Choroid plexus epithelial cell (primary cell): ENCODE data around the gene HTR3D.
"Not testable (repeated sequence)": the region's sequence is repeated elsewhere in the genome, so short reads cannot be mapped to it uniquely, and the experiment has no call there.

Experiments used
- DNase-seq: peaks from one replicate; pipeline ENCODE4 v3.0.0-alpha.2; 2010; ENCODE audit warnings: low read depth
- H3K4me3 ChIP-seq: 2 replicates; pipeline ENCODE4 v1.5.1; 2011; ENCODE audit warnings: low read depth, mild to moderate bottlenecking, control low read depth, low read length, moderate library complexity
- TF ChIP-seq, protein P1 (sequence below): conservative IDR thresholded peaks from 2 replicates; pipeline ENCODE4 v1.5.1; 2011; ENCODE audit warnings: low read depth, mild to moderate bottlenecking, control low read depth, inconsistent platforms, low read length, moderate library complexity

HTR3D gene

DNA sequence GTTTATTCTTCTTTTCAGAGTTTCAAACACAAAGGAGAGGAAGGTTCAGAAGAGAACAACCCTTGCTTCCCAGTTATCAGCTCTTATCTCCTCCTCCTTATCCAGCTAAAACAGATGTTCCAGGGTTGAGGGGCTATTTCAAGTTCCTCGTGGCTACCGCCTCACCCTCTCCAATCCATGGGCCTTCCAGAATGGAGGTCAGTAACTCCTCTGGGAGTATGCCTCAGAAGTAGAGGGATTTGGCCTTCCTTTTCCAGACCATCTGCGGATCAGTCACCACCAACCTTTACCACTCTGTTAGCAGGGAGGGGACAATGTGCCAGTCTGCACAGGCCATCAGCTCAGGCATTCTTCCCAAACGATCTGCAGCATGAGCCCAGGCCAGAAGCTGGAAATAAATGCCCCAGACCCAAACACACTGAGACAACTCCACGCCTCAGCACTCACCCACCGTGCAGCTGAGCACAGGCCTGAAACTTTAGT, 36.1 kb downstream of the HTR3D start:
- no peak for DNase-seq
- TF ChIP-seq, protein P1, sequence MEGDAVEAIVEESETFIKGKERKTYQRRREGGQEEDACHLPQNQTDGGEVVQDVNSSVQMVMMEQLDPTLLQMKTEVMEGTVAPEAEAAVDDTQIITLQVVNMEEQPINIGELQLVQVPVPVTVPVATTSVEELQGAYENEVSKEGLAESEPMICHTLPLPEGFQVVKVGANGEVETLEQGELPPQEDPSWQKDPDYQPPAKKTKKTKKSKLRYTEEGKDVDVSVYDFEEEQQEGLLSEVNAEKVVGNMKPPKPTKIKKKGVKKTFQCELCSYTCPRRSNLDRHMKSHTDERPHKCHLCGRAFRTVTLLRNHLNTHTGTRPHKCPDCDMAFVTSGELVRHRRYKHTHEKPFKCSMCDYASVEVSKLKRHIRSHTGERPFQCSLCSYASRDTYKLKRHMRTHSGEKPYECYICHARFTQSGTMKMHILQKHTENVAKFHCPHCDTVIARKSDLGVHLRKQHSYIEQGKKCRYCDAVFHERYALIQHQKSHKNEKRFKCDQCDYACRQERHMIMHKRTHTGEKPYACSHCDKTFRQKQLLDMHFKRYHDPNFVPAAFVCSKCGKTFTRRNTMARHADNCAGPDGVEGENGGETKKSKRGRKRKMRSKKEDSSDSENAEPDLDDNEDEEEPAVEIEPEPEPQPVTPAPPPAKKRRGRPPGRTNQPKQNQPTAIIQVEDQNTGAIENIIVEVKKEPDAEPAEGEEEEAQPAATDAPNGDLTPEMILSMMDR: no peak
- H3K4me3 ChIP-seq: no peak overlapping the region

DNA sequence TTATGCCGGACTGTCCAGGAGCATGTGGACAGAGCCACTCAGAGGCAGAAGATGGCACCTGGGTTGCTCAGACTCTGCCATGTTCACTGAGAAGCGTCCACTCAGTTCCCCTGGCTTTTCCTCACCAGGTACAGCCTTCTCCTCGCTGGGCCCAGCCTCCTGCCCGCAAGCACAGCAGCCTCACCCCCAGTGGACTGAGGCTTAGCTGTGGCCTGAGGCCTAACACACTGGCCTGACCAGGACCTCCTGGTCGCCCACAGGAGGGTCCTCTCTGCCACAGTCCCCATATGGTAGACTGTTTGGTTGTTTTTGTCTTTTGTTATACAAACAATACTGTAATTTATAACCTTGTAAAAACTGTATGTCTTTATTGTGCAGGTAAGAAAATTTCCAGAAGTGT, 36.8 kb downstream of the HTR3D start:
- no peak overlapping the region for H3K4me3 ChIP-seq
- DNase-seq: no peak
- TF ChIP-seq, protein P1: no peak

DNA sequence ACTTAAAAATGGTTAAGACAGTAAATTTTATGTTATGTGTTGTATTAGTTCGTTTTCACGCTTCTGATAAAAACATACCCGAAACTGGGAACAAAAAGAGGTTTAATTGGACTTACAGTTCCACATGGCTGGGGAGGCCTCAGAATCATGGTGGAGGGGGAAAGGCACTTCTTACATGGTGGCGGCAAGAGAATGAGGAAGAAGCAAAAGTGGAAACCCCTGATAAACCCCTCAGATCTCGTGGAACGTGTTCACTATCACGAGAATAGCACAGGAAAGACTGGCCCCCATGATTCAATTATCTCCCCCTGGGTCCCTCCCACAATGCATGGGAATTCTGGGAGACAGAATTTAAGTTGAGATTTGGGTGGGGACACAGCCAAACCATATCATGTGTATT, 39.6 kb downstream of the HTR3D start:
- DNase-seq, H3K4me3 ChIP-seq: not testable (repeated sequence)

- TF ChIP-seq, protein P1: no peak
- DNase-seq: no peak
- no peak overlapping the region for H3K4me3 ChIP-seq
Measured at GRCh38 chr3:184073621-184074020, 42.1 kb downstream of the HTR3D start.

GRCh38 chr3:184075901-184076300, 44.4 kb downstream of the HTR3D start:
- H3K4me3 ChIP-seq: no peak overlapping the region
- TF ChIP-seq, protein P1: no peak
- no peak for DNase-seq

DNA sequence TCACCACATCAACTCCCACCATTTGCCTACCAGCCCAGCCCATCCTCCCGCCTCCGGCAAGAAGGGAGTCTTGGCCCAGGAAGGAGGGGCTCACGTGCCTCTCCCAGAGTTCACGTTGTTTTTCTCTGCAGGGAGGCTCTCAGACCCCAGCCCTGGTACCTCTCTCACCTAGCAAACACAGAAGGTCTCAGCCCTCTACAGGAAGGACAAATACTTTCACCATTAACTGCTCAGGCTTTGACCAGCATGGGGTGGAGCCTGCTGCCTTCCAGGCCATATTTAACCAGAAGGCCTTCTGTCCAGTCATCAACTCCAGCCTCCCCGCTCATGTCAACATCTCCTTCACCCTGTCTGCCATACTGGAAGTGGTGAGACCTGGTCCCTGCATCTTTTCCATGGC, 46.3 kb downstream of the HTR3D start:
- H3K4me3 ChIP-seq: no peak overlapping the region
- TF ChIP-seq, protein P1: no peak
- peak; percentile 12 for DNase-seq

DNA sequence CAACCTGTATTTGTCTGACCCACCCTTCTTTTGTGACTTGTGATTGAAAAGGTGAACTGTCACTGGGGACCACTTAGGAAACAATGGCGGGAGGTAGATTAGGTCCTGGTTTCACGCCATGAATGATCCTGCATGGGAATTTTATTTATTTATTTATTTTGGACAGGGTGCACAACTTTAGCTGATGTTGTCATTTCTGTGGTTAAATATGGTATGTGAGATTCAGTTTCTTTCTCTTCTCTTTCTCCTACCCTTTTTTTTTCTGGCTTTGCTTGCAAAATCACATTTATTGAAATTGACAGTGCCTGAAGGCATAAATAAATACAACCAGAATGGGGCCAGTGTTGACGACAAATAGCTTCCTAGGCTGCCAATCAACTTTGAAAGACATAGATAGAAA, 47.3 kb downstream of the HTR3D start:
- TF ChIP-seq, protein P1: no peak
- H3K4me3 ChIP-seq: no peak overlapping the region
- peak; percentile 66 for DNase-seq
